Fibroblast of lung (primary cell): Measurements from ENCODE around the gene FBXO17. TPM values are rescaled to one million over a fixed set of nuclear protein-coding genes. Genes with fewer than 3 reads are reported as not detected.
A peak's percentile ranks its signal among the peaks of the same experiment; 100 is the strongest.

Source experiments
- DNase-seq, 2 donors: peaks; one replicate each; pipeline versions ENCODE4 v3.0.0 to v3.0.0-alpha.2; 2010; ENCODE audit warnings: low read depth in 2 of 2
- H2AFZ ChIP-seq: 2 replicates; pipeline ENCODE4 v1.5.1; 2012; ENCODE audit warnings: low read length, control low read depth, inconsistent platforms
- H3K27ac ChIP-seq: 2 replicates; pipeline ENCODE4 v1.5.1; 2011; ENCODE audit warnings: low read length, control low read depth; ENCODE audit not compliant: insufficient read depth
- H3K27me3 ChIP-seq: 2 replicates; pipeline ENCODE4 v1.5.1; 2011; ENCODE audit warnings: mild to moderate bottlenecking, low read length; ENCODE audit not compliant: control insufficient read depth, insufficient read depth
- H3K36me3 ChIP-seq: 2 replicates; pipeline ENCODE4 v1.5.1; 2011; ENCODE audit warnings: low read length; ENCODE audit not compliant: control insufficient read depth, insufficient read depth
- H3K4me1 ChIP-seq: 2 replicates; pipeline ENCODE4 v1.5.1; 2011; ENCODE audit warnings: low read length; ENCODE audit not compliant: control insufficient read depth, insufficient read depth; ENCODE audit errors: extremely low read depth
- H3K4me2 ChIP-seq: 2 replicates; pipeline ENCODE4 v1.5.1; 2011; ENCODE audit warnings: low read length, control low read depth; ENCODE audit not compliant: insufficient read depth; ENCODE audit errors: extremely low read depth
- H3K4me3 ChIP-seq, 4 experiments: fragments of 200-600 bp in 1 of 4; sonication (generic) in 1 of 4; replicated peaks in 1 of 4; 2 replicates each; pipeline ENCODE4 v1.5.1; 2011 to 2016; ENCODE audit warnings: low read length in 4 of 4, low read depth in 3 of 4, mild to moderate bottlenecking in 3 of 4, control low read depth in 2 of 4, inconsistent platforms in 1 of 4, mixed read lengths in 1 of 4; ENCODE audit not compliant: insufficient read depth in 1 of 4; ENCODE audit errors: control extremely low read depth in 1 of 4
- H3K79me2 ChIP-seq: 2 replicates; pipeline ENCODE4 v1.5.1; 2012; ENCODE audit warnings: mild to moderate bottlenecking, low read length, inconsistent platforms; ENCODE audit not compliant: control insufficient read depth, insufficient read depth
- H3K9ac ChIP-seq: 2 replicates; pipeline ENCODE4 v1.5.1; 2011; ENCODE audit warnings: mild to moderate bottlenecking, low read length, control low read depth; ENCODE audit not compliant: insufficient read depth
- H3K9me3 ChIP-seq: 2 replicates; pipeline ENCODE4 v1.5.1; 2012; ENCODE audit warnings: low read depth, low read length; ENCODE audit not compliant: control insufficient read depth, insufficient read depth
- H4K20me1 ChIP-seq: 2 replicates; pipeline ENCODE4 v1.5.1; 2011; ENCODE audit warnings: low read length; ENCODE audit not compliant: control insufficient read depth, insufficient read depth; ENCODE audit errors: extremely low read depth
- CTCF ChIP-seq, 2 donors: IDR thresholded peaks in 1 of 2; conservative IDR thresholded peaks in 1 of 2; 1 replicate in 1 of 2; 2 replicates in 1 of 2; pipeline ENCODE4 v1.5.1; 2011 to 2012; ENCODE audit warnings: low read length in 2 of 2, control low read depth in 1 of 2, inconsistent platforms in 1 of 2, low read depth in 1 of 2, mild to moderate bottlenecking in 1 of 2
- EZH2 ChIP-seq: IDR thresholded peaks from 2 replicates; pipeline ENCODE4 v1.5.1; 2012; ENCODE audit warnings: low read length, control low read depth, mild to moderate bottlenecking; ENCODE audit errors: missing control alignments
- polyA plus RNA-seq, 2 donors: library from polyadenylated mRNA; depleted of rRNA in 1 of 2; stranded (reverse) in 1 of 2; unstranded in 1 of 2; fragments of >200 nt; gene quantifications; 2 replicates each; pipeline ENCODE4 v1.2.1, GENCODE V29; 2011 to 2012; ENCODE audit warnings: missing spikeins in 1 of 2
- total RNA-seq: library from RNA; depleted of rRNA; stranded (reverse); fragments of >200 nt; gene quantifications from 2 replicates; pipeline ENCODE4 v1.2.1, GENCODE V29; 2014

Gene FBXO17
- total and polyA plus RNA-seq, 2 donors (not counting 1 experiment from before 2014, with no cell fraction given): 10.2 to 25.8 TPM

GRCh38 chr19:38930776-38931520, 44.6 kb downstream of the FBXO17 start, which contains the start of gene MRPS12:
TSS of gene MRPS12 (plus strand) at chr19:38930944. CDS start at chr19:38931295, 351 bp downstream.
- no peaks in the 10 kb centered on the region for H4K20me1 ChIP-seq
- H3K79me2 ChIP-seq: peaks cover 25% of the 10 kb centered on the region
- no peaks in the 10 kb centered on the region for H3K9me3 ChIP-seq
- peaks cover 5% of the 10 kb centered on the region for H3K36me3 ChIP-seq
- peak within 1 kb of the TSS; percentile 89 for H3K27ac ChIP-seq
- DNase-seq: peak; percentile 98 to 99
- peaks cover 5% of the 10 kb centered on the region for H3K4me1 ChIP-seq
- no peaks in the 10 kb centered on the region for H3K27me3 ChIP-seq
- H3K9ac ChIP-seq: peak within 1 kb of the TSS; percentile 89
- peak within 1 kb of the TSS; percentile 93 for H2AFZ ChIP-seq
- peak within 1 kb of the TSS; percentile 94 for H3K4me2 ChIP-seq
- TF ChIP-seq CTCF (conservative IDR thresholded peaks at IDR 0.05 in 1 of 2, IDR thresholded peaks at IDR 0.05 in 1 of 2; ENCODE audit: low read depth in 1 of 2, low read length in 2 of 2) (no peak), EZH2 (no peak)
- H3K4me3 ChIP-seq: peak within 1 kb of the TSS; percentile 78 to 98 (median 98)

- no peaks in the 10 kb centered on the region for H4K20me1 ChIP-seq
- H3K4me3 ChIP-seq: peak within 1 kb of the TSS; percentile 78 to 98 (median 98)
- peaks cover 5% of the 10 kb centered on the region for H3K36me3 ChIP-seq
- peak; percentile 88 to 95 for DNase-seq
- H3K79me2 ChIP-seq: peaks cover 25% of the 10 kb centered on the region
- peak within 1 kb of the TSS; percentile 89 for H3K27ac ChIP-seq
- H3K9me3 ChIP-seq: no peaks in the 10 kb centered on the region
- H2AFZ ChIP-seq: peak within 1 kb of the TSS; percentile 93
- peak within 1 kb of the TSS; percentile 89 for H3K9ac ChIP-seq
- H3K4me1 ChIP-seq: peaks cover 5% of the 10 kb centered on the region
- H3K27me3 ChIP-seq: no peaks in the 10 kb centered on the region
- H3K4me2 ChIP-seq: peak within 1 kb of the TSS; percentile 94
- TF ChIP-seq CTCF (conservative IDR thresholded peaks at IDR 0.05 in 1 of 2, IDR thresholded peaks at IDR 0.05 in 1 of 2; ENCODE audit: low read depth in 1 of 2, low read length in 2 of 2) (peak; percentile 89 to 90), EZH2 (no peak)
These were observed 45.4 kb downstream of the FBXO17 start, which contains the start of gene SARS2 for GRCh38 chr19:38929929-38930775. TSS of gene SARS2 (minus strand) at chr19:38930763. CDS start at chr19:38930736, 27 bp downstream.
